HL-60 (cell line): ENCODE measurements around the gene URB2.

Experiments used
- DNase-seq, 2 experiments: peaks; one replicate each; pipeline ENCODE4 v3.0.0-alpha.2; 2010 to 2020; ENCODE audit warnings: low read depth in 1 of 2, low spot score in 1 of 2
- H3K27ac ChIP-seq: fragments of 250-450 bp; sonication (Bioruptor Pico); replicated peaks from 2 replicates; pipeline ENCODE4 v1.5.1; 2020; ENCODE audit warnings: mild to moderate bottlenecking, moderate library complexity
- H3K27me3 ChIP-seq: fragments of 250-450 bp; sonication (Bioruptor Pico); 2 replicates; pipeline ENCODE4 v1.5.1; 2021; ENCODE audit warnings: mild to moderate bottlenecking, moderate library complexity; ENCODE audit not compliant: insufficient read depth, poor library complexity, severe bottlenecking
- H3K4me3 ChIP-seq: replicated peaks from 2 replicates; pipeline ENCODE4 v1.5.1; 2011; ENCODE audit warnings: mild to moderate bottlenecking, control low read depth, low read length; ENCODE audit not compliant: insufficient read depth
- GABPA ChIP-seq: IDR thresholded peaks from 2 replicates; pipeline ENCODE4 v1.6.1; 2012; ENCODE audit warnings: low read depth
- POLR2AphosphoS5 ChIP-seq: IDR thresholded peaks from 2 replicates; pipeline ENCODE4 v1.6.1; 2012; ENCODE audit warnings: low read depth
- REST ChIP-seq: IDR thresholded peaks from 2 replicates; pipeline ENCODE4 v1.6.1; 2012; ENCODE audit warnings: low read depth; ENCODE audit not compliant: insufficient replicate concordance
- SPI1 ChIP-seq: IDR thresholded peaks from 2 replicates; pipeline ENCODE4 v1.6.1; 2012; ENCODE audit warnings: low read depth, mild to moderate bottlenecking, borderline replicate concordance
- TF ChIP-seq, protein P1 (sequence below): IDR thresholded peaks from one replicate; pipeline ENCODE4 v1.5.1; 2011; ENCODE audit warnings: low read length, control low read depth, inconsistent platforms; ENCODE audit not compliant: insufficient read depth

Gene URB2

GRCh38 chr1:229581485-229581884 is 44.6 kb upstream of the URB2 start:
- Histone ChIP-seq H3K4me3 (no peak overlapping the region), H3K27ac (no peak overlapping the region), H3K27me3 (no peaks in the 10 kb centered on the region)
- DNase-seq = no peak
- TF ChIP-seq SPI1 = no peak
- no peak for TF ChIP-seq REST
- TF ChIP-seq POLR2AphosphoS5 = no peak
- TF ChIP-seq GABPA = no peak
- TF ChIP-seq, protein P1, sequence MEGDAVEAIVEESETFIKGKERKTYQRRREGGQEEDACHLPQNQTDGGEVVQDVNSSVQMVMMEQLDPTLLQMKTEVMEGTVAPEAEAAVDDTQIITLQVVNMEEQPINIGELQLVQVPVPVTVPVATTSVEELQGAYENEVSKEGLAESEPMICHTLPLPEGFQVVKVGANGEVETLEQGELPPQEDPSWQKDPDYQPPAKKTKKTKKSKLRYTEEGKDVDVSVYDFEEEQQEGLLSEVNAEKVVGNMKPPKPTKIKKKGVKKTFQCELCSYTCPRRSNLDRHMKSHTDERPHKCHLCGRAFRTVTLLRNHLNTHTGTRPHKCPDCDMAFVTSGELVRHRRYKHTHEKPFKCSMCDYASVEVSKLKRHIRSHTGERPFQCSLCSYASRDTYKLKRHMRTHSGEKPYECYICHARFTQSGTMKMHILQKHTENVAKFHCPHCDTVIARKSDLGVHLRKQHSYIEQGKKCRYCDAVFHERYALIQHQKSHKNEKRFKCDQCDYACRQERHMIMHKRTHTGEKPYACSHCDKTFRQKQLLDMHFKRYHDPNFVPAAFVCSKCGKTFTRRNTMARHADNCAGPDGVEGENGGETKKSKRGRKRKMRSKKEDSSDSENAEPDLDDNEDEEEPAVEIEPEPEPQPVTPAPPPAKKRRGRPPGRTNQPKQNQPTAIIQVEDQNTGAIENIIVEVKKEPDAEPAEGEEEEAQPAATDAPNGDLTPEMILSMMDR = no peak

DNA sequence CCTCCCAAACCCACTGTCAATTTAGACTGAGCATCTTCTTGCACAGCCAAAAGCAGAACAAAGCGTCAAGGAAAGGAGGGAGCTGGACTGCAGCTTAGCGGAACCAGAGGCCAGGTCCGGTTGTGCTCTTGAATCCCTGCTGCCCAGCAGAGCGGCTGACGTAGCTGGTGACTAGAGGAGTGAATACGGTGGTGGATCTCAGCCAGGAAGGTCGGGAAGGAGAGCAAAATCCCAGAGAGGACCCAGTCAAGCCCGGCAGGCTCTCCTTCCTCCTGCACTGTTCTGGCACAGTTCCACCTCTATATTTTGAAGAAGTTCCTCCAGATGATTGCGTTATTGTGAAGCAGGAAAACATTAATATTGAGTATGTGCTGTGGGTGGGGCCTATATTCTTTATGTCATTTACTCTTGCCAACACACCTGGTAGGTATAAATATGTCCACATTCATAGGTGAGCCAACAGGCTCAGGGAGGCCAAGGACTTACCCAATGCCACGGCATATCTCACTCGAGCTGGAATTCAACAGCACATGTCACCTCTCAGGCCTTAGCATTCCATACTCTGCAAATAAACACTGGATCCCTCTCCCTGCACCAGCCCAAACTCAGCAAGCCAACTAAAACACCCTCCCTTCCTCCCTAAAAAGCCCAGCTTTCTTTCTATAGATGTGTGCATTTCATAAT is 43.9 kb upstream of the URB2 start:
- peak; percentile 51 to 53 for DNase-seq
- Histone ChIP-seq H3K27ac (no peak overlapping the region), H3K27me3 (no peaks in the 10 kb centered on the region), H3K4me3 (peak overlapping the region; percentile 20)
- TF ChIP-seq REST = no peak

DNA sequence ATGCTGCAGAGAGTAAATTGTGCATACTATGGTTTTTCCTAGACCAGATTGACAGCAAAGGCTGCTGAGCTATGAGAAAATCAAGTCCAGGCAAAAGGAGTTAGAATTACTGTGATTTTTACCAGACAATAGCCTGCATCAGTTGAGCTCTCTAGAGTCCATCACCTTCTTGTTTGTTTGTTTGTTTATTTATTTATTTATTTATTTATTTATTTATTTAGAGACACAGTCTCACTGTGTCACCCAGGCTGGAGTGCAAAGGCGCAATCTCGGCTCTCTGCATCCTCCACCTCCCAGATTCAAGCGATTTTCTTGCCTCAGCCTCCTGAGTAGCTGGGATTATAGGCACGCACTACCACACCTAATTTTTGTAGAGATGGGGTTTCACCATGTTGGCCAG is 43.3 kb upstream of the URB2 start:
- Histone ChIP-seq H3K4me3 (no peak overlapping the region), H3K27ac (no peak overlapping the region), H3K27me3 (no peaks in the 10 kb centered on the region)
- DNase-seq = no peak
- TF ChIP-seq POLR2AphosphoS5 (no peak), GABPA (no peak), SPI1 (no peak), REST (no peak)
- TF ChIP-seq, protein P1 = no peak

- peak in 1 of 2 experiments; percentile 27 for DNase-seq
Observed at GRCh38 chr1:229585338-229585737, 40.7 kb upstream of the URB2 start.

More at GRCh38 chr1:229585338-229585737, 40.7 kb upstream of the URB2 start:
- Histone ChIP-seq H3K27me3 (no peaks in the 10 kb centered on the region), H3K27ac (no peak overlapping the region), H3K4me3 (no peak overlapping the region)
- TF ChIP-seq, protein P1 = no peak
- TF ChIP-seq POLR2AphosphoS5 (no peak), REST (no peak), GABPA (no peak), SPI1 (no peak)
